GM19193 (cell line): Measurements from ENCODE around the gene CEP112.

Experiments
- POLR2A ChIP-seq: IDR thresholded peaks from 4 replicates; pipeline ENCODE4 v1.6.1; 2011; ENCODE audit not compliant: insufficient read depth, insufficient read length; ENCODE audit errors: extremely low read depth

Gene CEP112

DNA sequence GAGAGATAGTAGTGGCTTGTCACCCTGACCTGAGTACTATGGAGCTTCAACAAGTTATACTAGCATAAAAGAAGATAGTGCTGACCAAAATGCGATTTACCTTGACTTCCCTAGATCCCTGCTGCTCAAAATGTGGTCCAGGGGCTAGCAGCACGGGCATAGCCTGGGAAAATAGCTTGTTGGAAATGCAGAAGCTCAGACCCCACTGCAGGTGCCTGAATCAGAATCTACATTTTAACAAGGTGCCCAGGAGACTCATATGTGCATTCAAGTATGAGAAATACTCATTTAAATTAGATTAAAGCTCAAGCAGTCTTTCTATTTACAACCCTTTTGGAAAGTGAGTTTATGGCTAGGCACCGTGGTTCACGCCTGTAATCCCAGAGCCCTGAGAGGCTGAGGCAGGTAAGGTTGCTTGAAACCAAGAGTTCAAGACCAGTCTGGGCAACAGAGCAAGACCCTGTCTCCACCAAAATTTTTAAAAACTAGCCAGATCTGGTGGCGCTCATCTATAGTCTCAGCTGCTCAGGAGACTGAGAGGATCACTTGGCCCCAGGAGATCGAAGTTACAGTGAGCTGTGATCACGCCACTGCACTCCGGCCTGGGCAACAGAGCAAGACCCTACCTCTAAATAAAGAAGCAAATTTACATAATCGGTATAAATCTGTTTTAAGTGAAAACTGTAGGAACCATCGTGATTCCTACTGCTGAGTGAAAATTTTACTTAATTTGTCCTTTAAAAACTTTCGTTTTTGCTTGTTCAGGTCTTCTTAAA, 30.0 kb upstream of the CEP112 start:
- TF ChIP-seq POLR2A: no peak

- TF ChIP-seq POLR2A: no peak
These were observed 29.4 kb upstream of the CEP112 start for GRCh38 chr17:66221343-66221742.

- no peak for TF ChIP-seq POLR2A
These were observed 28.3 kb upstream of the CEP112 start for GRCh38 chr17:66220079-66220835.

GRCh38 chr17:66215529-66215911, 23.6 kb upstream of the CEP112 start:
- no peak for TF ChIP-seq POLR2A

DNA sequence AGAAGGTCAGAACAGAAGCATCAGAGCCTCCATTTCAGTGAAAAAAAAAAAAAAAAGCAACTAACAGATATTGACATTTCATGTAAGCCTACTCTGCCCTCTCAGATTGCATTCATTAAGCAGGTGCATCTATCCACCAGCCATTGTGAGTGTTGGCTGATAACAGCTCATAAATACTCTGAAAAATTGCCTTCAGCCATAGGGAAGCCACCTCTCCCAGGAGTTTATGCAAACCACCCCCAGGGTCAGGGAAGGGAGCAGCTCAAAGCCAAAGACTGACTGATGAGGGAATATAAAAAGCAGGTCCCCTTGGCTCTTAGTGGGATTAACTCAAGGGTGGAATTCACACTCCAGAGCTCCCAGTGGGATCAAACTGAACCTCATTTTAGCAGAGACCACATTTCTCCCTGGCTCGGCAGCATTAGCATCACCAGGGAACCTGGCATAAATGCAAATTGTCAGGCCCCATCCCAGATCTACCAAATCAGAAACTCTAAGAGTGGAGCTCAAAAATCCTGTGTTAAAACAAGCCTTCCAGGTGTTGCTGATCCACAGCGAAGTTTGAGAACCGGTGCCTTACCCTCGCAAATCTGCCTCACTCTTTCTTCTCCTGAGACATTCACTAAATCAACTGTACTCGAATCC, 23.1 kb upstream of the CEP112 start:
- no peak for TF ChIP-seq POLR2A

GRCh38 chr17:66211047-66211810, 19.3 kb upstream of the CEP112 start:
- TF ChIP-seq POLR2A: no peak

DNA sequence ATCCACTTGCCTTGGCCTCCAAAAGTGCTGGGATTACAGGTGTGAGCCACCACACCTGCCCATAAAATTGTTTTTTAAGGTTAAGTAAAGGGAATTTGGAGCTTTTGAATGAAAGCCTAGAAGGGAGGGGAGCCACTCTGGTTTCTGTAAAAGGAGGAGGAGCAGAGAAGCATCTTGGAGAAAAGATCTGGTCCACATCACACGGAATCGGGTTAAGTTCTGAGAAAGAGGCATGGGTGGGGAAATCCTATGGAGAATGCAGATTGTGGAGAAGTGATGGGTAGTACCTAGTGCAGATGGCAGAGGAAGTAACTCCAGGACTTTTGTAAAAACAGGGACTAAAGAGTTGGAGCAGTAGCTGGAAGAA, 18.3 kb upstream of the CEP112 start:
- TF ChIP-seq POLR2A: no peak

- TF ChIP-seq POLR2A: no peak
These were observed 16.0 kb upstream of the CEP112 start for GRCh38 chr17:66207936-66208335.

DNA sequence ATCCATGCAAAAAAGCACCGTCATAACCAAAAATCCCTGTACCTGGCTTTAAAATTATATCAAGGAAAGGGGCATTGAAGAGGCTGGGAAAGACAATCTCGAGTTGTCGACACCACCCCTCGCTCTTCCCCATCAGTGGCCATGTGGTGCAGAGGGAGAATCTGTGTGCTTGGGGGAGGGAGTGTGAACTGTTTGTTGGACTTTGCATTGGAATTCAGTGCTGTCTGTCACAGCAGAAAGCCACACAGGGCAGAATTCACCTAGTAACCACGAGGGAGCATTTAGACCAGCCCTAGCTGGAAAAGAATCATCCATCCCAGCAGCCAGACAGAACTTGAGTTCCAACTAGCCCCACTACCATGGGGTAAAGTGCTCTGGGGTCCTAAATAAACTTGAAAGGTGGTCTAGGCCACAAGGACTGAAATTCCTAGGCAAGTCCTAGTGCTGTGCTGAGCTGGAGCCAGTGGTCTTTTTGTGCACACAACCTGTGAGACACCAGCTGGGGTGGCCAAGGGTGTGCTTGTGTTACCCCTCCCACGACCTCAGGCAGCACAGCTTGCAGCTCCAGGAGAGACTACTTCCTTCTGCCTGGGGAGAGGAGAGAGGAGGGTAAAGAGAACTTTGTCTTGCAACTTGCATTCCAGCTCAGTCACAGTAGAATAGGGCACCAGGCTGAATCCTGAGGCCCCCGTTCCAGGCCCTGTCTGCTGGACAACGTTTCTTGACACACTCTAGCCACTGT, 11.5 kb upstream of the CEP112 start:
- TF ChIP-seq POLR2A: no peak

DNA sequence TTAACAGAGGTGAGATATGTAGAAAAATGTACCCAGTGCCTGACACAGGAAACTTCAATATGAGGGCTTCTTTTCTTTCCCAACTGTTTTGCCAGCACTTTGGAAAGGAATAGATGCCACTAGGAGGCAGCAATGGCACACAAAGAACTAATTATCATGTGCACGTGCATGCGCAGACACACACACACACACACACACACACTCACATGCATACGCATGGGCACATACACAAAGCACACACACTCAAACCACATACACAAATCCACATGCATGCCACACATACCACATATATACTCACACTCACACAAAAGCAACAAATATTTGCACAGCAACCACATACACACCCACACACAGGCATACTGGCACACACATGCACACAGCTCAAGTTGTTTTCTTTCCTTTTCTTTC, 8.8 kb upstream of the CEP112 start:
- TF ChIP-seq POLR2A: no peak

- TF ChIP-seq POLR2A: no peak
These were observed 6.3 kb upstream of the CEP112 start for GRCh38 chr17:66198242-66198641.

DNA sequence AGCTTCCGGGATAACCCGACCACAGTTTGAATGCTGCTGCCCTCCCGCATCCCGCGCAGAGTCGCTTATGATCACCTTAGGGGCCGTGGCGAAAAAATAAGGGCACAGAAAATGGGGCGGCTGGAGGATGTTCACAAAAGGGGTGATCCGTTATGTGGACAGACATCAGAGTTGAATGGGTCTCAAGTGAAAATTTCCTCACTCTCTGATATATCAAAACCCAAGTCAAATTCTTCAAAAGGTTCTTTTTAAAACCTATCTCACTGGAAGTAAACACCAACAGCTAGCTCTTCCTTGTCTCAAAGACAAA, 400 bp upstream of the CEP112 start:
- no peak for TF ChIP-seq POLR2A

DNA sequence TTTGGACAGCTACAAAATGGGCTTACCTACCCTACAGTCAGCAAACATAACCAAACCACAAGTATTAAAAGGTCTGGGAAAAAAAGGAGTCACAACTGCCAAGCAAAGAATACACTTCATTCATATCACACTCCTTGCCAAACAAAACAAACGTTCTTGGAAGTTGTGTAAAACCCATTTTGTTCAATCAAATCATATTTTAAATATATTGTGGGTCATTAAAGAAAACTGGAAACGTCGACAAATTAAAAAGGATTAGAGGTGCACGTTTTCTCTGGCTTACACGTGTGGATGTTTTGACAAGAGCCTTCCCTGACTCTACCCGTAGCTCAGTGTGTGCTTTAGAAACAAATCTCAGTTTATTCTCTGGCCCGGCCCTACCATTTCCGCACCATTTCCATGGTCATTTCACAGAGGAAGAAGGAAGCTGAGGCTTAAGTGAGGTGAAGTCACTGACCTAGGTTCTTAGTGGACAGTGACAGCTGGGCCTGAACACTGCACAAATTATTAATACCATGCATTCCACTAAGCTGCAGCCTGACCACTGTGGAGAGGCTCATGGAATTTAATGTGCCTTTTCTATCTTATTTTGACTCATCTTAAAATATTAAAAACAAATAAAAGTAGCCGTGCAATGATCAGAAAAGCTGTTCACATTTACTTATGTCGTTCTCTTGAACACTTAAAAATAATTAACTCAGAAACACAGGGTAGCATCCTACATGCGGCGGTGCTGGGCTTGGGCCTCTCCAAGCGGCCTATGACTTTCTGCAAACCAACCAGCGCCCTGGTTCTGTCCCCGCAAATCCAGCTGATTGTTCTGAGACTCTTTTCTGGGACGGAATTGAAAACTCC, 968 bp downstream of the CEP112 start:
- TF ChIP-seq POLR2A: no peak

- no peak for TF ChIP-seq POLR2A
These were observed 4.2 kb downstream of the CEP112 start for GRCh38 chr17:66187718-66188117.
